Suprapubic skin (tissue), 4 donors: ENCODE results near the gene LIPG. TPM values are rescaled to one million over a fixed set of nuclear protein-coding genes. Genes with fewer than 3 reads are reported as not detected.

Experiments
- DNase-seq, 2 donors: peaks; one replicate each; pipeline ENCODE4 v3.0.0-alpha.2; 2019; ENCODE audit warnings: low spot score in 2 of 2
- H3K27ac ChIP-seq: fragments of 200-600 bp; sonication (generic); one replicate; pipeline ENCODE4 v1.5.1; 2019
- H3K27me3 ChIP-seq: fragments of 200-600 bp; sonication (generic); one replicate; pipeline ENCODE4 v1.5.1; 2019
- H3K36me3 ChIP-seq: fragments of 200-600 bp; sonication (generic); one replicate; pipeline ENCODE4 v1.5.1; 2019
- H3K4me1 ChIP-seq: fragments of 200-600 bp; sonication (generic); one replicate; pipeline ENCODE4 v1.5.1; 2019
- H3K4me3 ChIP-seq: fragments of 200-600 bp; sonication (generic); one replicate; pipeline ENCODE4 v1.5.1; 2019; ENCODE audit warnings: mild to moderate bottlenecking
- H3K9me3 ChIP-seq: fragments of 200-600 bp; sonication (generic); one replicate; pipeline ENCODE4 v1.5.1; 2019
- EP300 ChIP-seq: sonication (generic); formaldehyde crosslinking; IDR thresholded peaks from one replicate; pipeline ENCODE4 v1.6.1; 2017; ENCODE audit warnings: antibody characterized with exemption
- POLR2A ChIP-seq, 2 donors: fragments of 450-650 bp; IDR thresholded peaks; one replicate each; pipeline ENCODE4 v1.6.1; 2017; ENCODE audit warnings: antibody characterized with exemption in 2 of 2, mild to moderate bottlenecking in 2 of 2, moderate library complexity in 2 of 2
- POLR2AphosphoS5 ChIP-seq, 3 donors: sonication (generic); formaldehyde crosslinking; IDR thresholded peaks; one replicate each; pipeline ENCODE4 v1.6.1; 2017; ENCODE audit warnings: antibody characterized with exemption in 3 of 3
- WGBS: methylation state at CpG from one replicate; pipeline ENCODE4 v1.1.5; 2018; 5-methylcytosine and 5-hydroxymethylcytosine counted together
- total RNA-seq, 4 donors: library from RNA; depleted of rRNA; stranded (reverse); fragments of >200 nt; gene quantifications; one replicate each; pipeline ENCODE4 v1.1.0, GENCODE V29; 2016
- TF ChIP-seq, protein P1 (sequence below), 2 donors: fragments of 200-600 bp in 1 of 2; fragments of 450-650 bp in 1 of 2; sonication (generic) in 1 of 2; IDR thresholded peaks; one replicate each; pipeline ENCODE4 v1.5.1; 2016 to 2019; ENCODE audit warnings: antibody characterized with exemption in 2 of 2, mild to moderate bottlenecking in 1 of 2, moderate library complexity in 1 of 2

Gene LIPG
- total RNA-seq, 4 donors from 2014 or later, result 6.9 to 11.8 (median 9.1) TPM

DNA sequence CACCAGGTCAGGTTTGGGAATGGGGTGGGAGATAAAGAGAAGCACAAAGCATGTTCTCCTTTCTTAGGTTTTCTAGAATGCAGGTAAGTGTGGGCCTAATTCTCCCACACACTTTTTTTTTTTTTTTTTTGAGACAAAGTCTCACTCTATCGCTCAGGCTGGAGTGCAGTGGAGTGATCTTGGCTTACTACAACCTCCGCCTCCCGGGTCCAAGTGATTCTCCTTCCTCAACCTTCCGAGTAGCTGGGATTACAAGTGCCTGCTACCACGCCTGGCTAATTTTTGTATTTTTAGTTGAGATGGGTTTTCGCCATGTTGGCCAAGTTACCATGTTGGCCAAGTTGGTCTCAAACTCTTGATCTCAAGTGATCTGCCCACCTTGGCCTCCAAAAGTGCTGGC, 26.3 kb downstream of the LIPG start:
- WGBS, result 81% methylated on average over 6 of the region's 6 CpGs
- no peaks in the 10 kb centered on the region for H3K9me3 ChIP-seq
- no peaks in the 10 kb centered on the region for H3K4me1 ChIP-seq
- TF ChIP-seq POLR2AphosphoS5 (IDR thresholded peaks at IDR 0.05) (no peak), POLR2A (IDR thresholded peaks at IDR 0.05) (no peak), EP300 (no peak)
- TF ChIP-seq, protein P1, sequence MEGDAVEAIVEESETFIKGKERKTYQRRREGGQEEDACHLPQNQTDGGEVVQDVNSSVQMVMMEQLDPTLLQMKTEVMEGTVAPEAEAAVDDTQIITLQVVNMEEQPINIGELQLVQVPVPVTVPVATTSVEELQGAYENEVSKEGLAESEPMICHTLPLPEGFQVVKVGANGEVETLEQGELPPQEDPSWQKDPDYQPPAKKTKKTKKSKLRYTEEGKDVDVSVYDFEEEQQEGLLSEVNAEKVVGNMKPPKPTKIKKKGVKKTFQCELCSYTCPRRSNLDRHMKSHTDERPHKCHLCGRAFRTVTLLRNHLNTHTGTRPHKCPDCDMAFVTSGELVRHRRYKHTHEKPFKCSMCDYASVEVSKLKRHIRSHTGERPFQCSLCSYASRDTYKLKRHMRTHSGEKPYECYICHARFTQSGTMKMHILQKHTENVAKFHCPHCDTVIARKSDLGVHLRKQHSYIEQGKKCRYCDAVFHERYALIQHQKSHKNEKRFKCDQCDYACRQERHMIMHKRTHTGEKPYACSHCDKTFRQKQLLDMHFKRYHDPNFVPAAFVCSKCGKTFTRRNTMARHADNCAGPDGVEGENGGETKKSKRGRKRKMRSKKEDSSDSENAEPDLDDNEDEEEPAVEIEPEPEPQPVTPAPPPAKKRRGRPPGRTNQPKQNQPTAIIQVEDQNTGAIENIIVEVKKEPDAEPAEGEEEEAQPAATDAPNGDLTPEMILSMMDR (IDR thresholded peaks at IDR 0.05), result no peak
- H3K36me3 ChIP-seq, result no peaks in the 10 kb centered on the region
- no peak for DNase-seq
- no peak overlapping the region for H3K4me3 ChIP-seq
- no peak overlapping the region for H3K27ac ChIP-seq
- H3K27me3 ChIP-seq, result no peaks in the 10 kb centered on the region

DNA sequence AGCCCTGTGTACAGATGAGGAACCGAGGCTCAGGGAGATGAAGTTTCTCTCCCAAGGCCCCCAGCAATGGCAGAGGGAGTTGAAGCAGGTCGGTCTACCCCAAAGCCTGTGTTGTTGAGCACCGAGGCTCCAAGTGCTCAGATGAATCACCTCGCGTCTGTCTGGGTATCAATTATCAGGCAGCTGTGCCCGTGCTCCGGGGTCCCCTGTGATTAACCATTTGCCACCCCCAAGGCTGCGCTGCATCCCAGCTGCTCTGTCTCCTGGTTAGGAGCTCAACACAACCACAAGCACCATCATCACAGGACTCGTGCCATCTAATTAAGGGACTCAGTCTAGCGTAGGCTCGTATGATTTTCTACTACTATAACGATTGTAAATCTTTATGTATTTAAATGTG, 27.1 kb downstream of the LIPG start:
- Histone ChIP-seq H3K4me1 (no peaks in the 10 kb centered on the region), H3K36me3 (no peaks in the 10 kb centered on the region), H3K9me3 (no peaks in the 10 kb centered on the region), H3K27ac (no peak overlapping the region), H3K4me3 (no peak overlapping the region), H3K27me3 (no peaks in the 10 kb centered on the region)
- whole genome bisulfite sequencing, result 87% methylated on average over 7 of the region's 12 CpGs
- DNase-seq, result no peak
- no peak for TF ChIP-seq POLR2A (IDR thresholded peaks at IDR 0.05)
- no peak for TF ChIP-seq POLR2AphosphoS5 (IDR thresholded peaks at IDR 0.05)
- no peak for TF ChIP-seq EP300
- TF ChIP-seq, protein P1 (IDR thresholded peaks at IDR 0.05), result no peak

DNA sequence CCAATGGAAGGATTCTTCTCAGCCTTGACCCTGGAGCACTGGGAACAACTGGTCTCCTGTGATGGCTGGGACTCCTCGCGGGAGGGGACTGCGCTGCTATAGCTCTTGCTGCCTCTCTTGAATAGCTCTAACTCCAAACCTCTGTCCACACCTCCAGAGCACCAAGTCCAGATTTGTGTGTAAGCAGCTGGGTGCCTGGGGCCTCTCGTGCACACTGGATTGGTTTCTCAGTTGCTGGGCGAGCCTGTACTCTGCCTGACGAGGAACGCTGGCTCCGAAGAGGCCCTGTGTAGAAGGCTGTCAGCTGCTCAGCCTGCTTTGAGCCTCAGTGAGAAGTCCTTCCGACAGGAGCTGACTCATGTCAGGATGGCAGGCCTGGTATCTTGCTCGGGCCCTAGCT, 28.8 kb downstream of the LIPG start:
- no peak for DNase-seq
- Histone ChIP-seq H3K27me3 (no peaks in the 10 kb centered on the region), H3K4me1 (no peaks in the 10 kb centered on the region), H3K36me3 (no peaks in the 10 kb centered on the region), H3K27ac (no peak overlapping the region), H3K9me3 (no peaks in the 10 kb centered on the region), H3K4me3 (no peak overlapping the region)
- TF ChIP-seq POLR2AphosphoS5 (IDR thresholded peaks at IDR 0.05), result no peak
- TF ChIP-seq, protein P1 (IDR thresholded peaks at IDR 0.05), result no peak
- TF ChIP-seq EP300, result no peak
- TF ChIP-seq POLR2A (IDR thresholded peaks at IDR 0.05), result no peak
- 95% methylated on average over 8 of the region's 10 CpGs for WGBS

DNA sequence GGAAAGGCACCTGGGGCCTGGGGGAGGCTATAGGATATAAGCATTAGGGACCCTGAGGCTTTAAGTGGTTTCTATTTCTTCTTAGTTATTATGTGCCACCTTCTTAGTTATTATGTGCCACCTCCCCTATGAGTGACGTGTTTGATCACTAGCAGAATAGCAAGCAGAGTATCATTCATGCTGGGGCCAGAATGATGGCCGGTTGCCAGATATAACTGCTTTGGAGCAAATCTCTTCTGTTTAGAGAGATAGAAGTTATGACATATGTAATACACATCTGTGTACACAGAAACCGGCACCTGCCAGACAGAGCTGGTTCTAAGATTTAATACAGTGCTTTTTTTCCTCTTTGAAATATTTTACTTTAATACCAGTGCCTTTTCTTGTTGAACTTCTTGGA, 29.4 kb downstream of the LIPG start:
- Histone ChIP-seq H3K4me1 (no peaks in the 10 kb centered on the region), H3K27me3 (no peaks in the 10 kb centered on the region), H3K36me3 (no peaks in the 10 kb centered on the region), H3K27ac (no peak overlapping the region), H3K9me3 (no peaks in the 10 kb centered on the region), H3K4me3 (no peak overlapping the region)
- DNase-seq, result no peak
- WGBS, result 45% methylated on average over 3 of the region's 3 CpGs
- no peak for TF ChIP-seq POLR2AphosphoS5 (IDR thresholded peaks at IDR 0.05)
- TF ChIP-seq, protein P1 (IDR thresholded peaks at IDR 0.05), result no peak
- no peak for TF ChIP-seq EP300
- no peak for TF ChIP-seq POLR2A (IDR thresholded peaks at IDR 0.05)

DNA sequence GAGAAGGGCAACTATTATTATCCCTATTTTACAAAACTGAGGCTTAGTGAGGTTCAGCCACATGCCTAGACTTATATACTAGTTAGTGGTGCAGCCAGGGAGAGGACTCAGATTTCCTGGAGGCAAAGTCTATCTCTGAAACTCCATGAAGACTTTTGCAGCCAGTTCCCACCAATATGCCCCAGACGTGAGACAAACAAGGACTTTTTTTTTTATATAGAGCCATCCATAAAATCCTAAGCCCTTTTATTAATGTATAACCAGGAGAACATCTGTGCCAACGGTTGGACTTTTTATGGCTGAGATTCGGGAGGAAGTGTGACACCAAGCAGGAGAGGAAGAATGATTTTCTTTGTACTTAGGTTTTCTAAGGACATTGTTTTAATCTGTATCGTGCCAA, 29.9 kb downstream of the LIPG start:
- WGBS, result 27% methylated on average over 4 of the region's 4 CpGs
- H3K36me3 ChIP-seq, result no peaks in the 10 kb centered on the region

More for the DNA sequence above, 29.9 kb downstream of the LIPG start:
- no peak for DNase-seq
- Histone ChIP-seq H3K27ac (no peak overlapping the region), H3K27me3 (no peaks in the 10 kb centered on the region), H3K9me3 (no peaks in the 10 kb centered on the region), H3K4me1 (no peaks in the 10 kb centered on the region), H3K4me3 (no peak overlapping the region)
- TF ChIP-seq, protein P1 (IDR thresholded peaks at IDR 0.05), result no peak
- TF ChIP-seq POLR2AphosphoS5 (IDR thresholded peaks at IDR 0.05) (no peak), EP300 (no peak), POLR2A (IDR thresholded peaks at IDR 0.05) (no peak)
